ENCODE results near the gene PAX9.

- TF ChIP-seq POLR2AphosphoS5 (IDR thresholded peaks at IDR 0.05) (no peak), CTCF (IDR thresholded peaks at IDR 0.05) (no peak), EP300 (IDR thresholded peaks at IDR 0.05) (no peak)
Measured at GRCh38 chr14:36662543-36663403, 1.1 kb downstream of the PAX9 start.

Data from stomach (tissue), 4 donors.